H9 (cell line): Measurements from ENCODE around the gene VPS41. TPM values are rescaled to one million over a fixed set of nuclear protein-coding genes. Genes with fewer than 3 reads are reported as not detected.

Experiments
- DNase-seq: peaks from one replicate; pipeline ENCODE4 v3.0.0-alpha.2; 2017
- H2AFZ ChIP-seq: one replicate; pipeline ENCODE4 v1.6.1; 2013; ENCODE audit warnings: mild to moderate bottlenecking, low read length, control low read depth, moderate library complexity
- H2AK5ac ChIP-seq: 2 replicates; pipeline ENCODE4 v1.6.1; 2013; ENCODE audit warnings: low read length, control low read depth, mixed read lengths; ENCODE audit not compliant: insufficient read length
- H2BK120ac ChIP-seq: one replicate; pipeline ENCODE4 v1.6.1; 2013; ENCODE audit warnings: low read depth, mild to moderate bottlenecking, low read length, control low read depth, inconsistent platforms; ENCODE audit not compliant: poor library complexity, severe bottlenecking
- H2BK12ac ChIP-seq: 2 replicates; pipeline ENCODE4 v1.6.1; 2013; ENCODE audit warnings: low read length, control low read depth, mixed read lengths, low read depth; ENCODE audit not compliant: insufficient read length
- H2BK15ac ChIP-seq: 2 replicates; pipeline ENCODE4 v1.6.1; 2013; ENCODE audit warnings: low read depth, low read length, control low read depth
- H2BK20ac ChIP-seq: one replicate; pipeline ENCODE4 v1.6.1; 2013; ENCODE audit warnings: low read depth, mild to moderate bottlenecking, low read length, control low read depth, inconsistent platforms; ENCODE audit not compliant: poor library complexity, severe bottlenecking
- H2BK5ac ChIP-seq: 2 replicates; pipeline ENCODE4 v1.6.1; 2013; ENCODE audit warnings: low read length, control low read depth, mixed read lengths; ENCODE audit not compliant: insufficient read length
- H3K14ac ChIP-seq: 2 replicates; pipeline ENCODE4 v1.6.1; 2013; ENCODE audit warnings: low read length, control low read depth; ENCODE audit not compliant: insufficient read depth
- H3K18ac ChIP-seq: 2 replicates; pipeline ENCODE4 v1.6.1; 2013; ENCODE audit warnings: low read depth, mild to moderate bottlenecking, mixed read lengths, low read length, control low read depth; ENCODE audit not compliant: insufficient read length
- H3K23ac ChIP-seq: 2 replicates; pipeline ENCODE4 v1.6.1; 2013; ENCODE audit warnings: low read length, control low read depth, mixed read lengths, low read depth; ENCODE audit not compliant: insufficient read length
- H3K23me2 ChIP-seq: 2 replicates; pipeline ENCODE4 v1.6.1; 2013; ENCODE audit warnings: low read depth, mild to moderate bottlenecking, mixed read lengths, low read length, control low read depth; ENCODE audit not compliant: insufficient read length, poor library complexity, severe bottlenecking
- H3K27ac ChIP-seq: 2 replicates; pipeline ENCODE4 v1.5.1; 2013; ENCODE audit warnings: low read length, control low read depth, mixed read lengths, low read depth; ENCODE audit not compliant: insufficient read length
- H3K27me3 ChIP-seq: 2 replicates; pipeline ENCODE4 v1.6.1; 2013; ENCODE audit warnings: low read length, control low read depth, inconsistent platforms; ENCODE audit not compliant: insufficient read depth
- H3K4ac ChIP-seq: 2 replicates; pipeline ENCODE4 v1.6.1; 2013; ENCODE audit warnings: low read depth, mild to moderate bottlenecking, control low read depth, inconsistent platforms, low read length, moderate library complexity
- H3K4me1 ChIP-seq: 2 replicates; pipeline ENCODE4 v1.6.1; 2013; ENCODE audit warnings: low read length, control low read depth, inconsistent platforms; ENCODE audit not compliant: insufficient read depth
- H3K4me2 ChIP-seq: 2 replicates; pipeline ENCODE4 v1.6.1; 2013; ENCODE audit warnings: low read length, control low read depth, mixed read lengths; ENCODE audit not compliant: insufficient read length, insufficient read depth
- H3K56ac ChIP-seq: 2 replicates; pipeline ENCODE4 v1.6.1; 2013; ENCODE audit warnings: low read depth, mild to moderate bottlenecking, mixed read lengths, low read length, control low read depth; ENCODE audit not compliant: insufficient read length
- H3K79me1 ChIP-seq: 2 replicates; pipeline ENCODE4 v1.6.1; 2013; ENCODE audit warnings: low read depth, mild to moderate bottlenecking, moderate library complexity, low read length, control low read depth, inconsistent platforms; ENCODE audit not compliant: insufficient read depth, poor library complexity, severe bottlenecking
- H3K79me2 ChIP-seq: 2 replicates; pipeline ENCODE4 v1.6.1; 2013; ENCODE audit warnings: low read length, control low read depth, inconsistent platforms; ENCODE audit not compliant: insufficient read depth
- H3K9ac ChIP-seq: 2 replicates; pipeline ENCODE4 v1.6.1; 2013; ENCODE audit warnings: low read length, control low read depth, mixed read lengths; ENCODE audit not compliant: insufficient read length; ENCODE audit errors: extremely low read depth
- H3K9me3 ChIP-seq: one replicate; pipeline ENCODE4 v1.6.1; 2013; ENCODE audit warnings: low read depth, low read length, inconsistent platforms; ENCODE audit not compliant: control insufficient read depth
- H3T11ph ChIP-seq: one replicate; pipeline ENCODE4 v1.6.1; 2013; ENCODE audit warnings: mild to moderate bottlenecking, low read length, control low read depth, inconsistent platforms
- H4K20me1 ChIP-seq: one replicate; pipeline ENCODE4 v1.6.1; 2013; ENCODE audit not compliant: control insufficient read depth, insufficient read length, insufficient read depth
- H4K5ac ChIP-seq: 2 replicates; pipeline ENCODE4 v1.6.1; 2013; ENCODE audit warnings: low read depth, mild to moderate bottlenecking, mixed read lengths, low read length, control low read depth; ENCODE audit not compliant: insufficient read length
- H4K8ac ChIP-seq: replicated peaks from 2 replicates; pipeline ENCODE4 v1.6.1; 2013; ENCODE audit warnings: low read length, control low read depth, mixed read lengths, low read depth; ENCODE audit not compliant: insufficient read length
- H4K91ac ChIP-seq: 2 replicates; pipeline ENCODE4 v1.6.1; 2013; ENCODE audit warnings: low read depth, mild to moderate bottlenecking, moderate library complexity, mixed read lengths, low read length, control low read depth; ENCODE audit not compliant: insufficient read length
- H3K27ac Mint-ChIP-seq, 3 experiments: 2 replicates in 2 of 3; 3 replicates in 1 of 3; pipeline ENCODE4 v1.8.0; 2020 to 2021; ENCODE audit warnings: mixed read lengths in 3 of 3, mild to moderate bottlenecking in 1 of 3, moderate library complexity in 1 of 3
- H3K27me3 Mint-ChIP-seq: 2 replicates; pipeline ENCODE4 v1.8.0; 2021; ENCODE audit warnings: low read depth, mild to moderate bottlenecking, moderate library complexity, mixed read lengths
- H3K36me3 Mint-ChIP-seq, 3 experiments: 2 replicates in 2 of 3; 3 replicates in 1 of 3; pipeline ENCODE4 v1.8.0; 2020 to 2021; ENCODE audit warnings: low read depth in 3 of 3, mixed read lengths in 3 of 3; ENCODE audit not compliant: insufficient read depth in 1 of 3
- H3K4me1 Mint-ChIP-seq, 2 experiments: 2 replicates each; pipeline ENCODE4 v1.8.0; 2020; ENCODE audit warnings: mixed read lengths in 2 of 2
- H3K4me3 Mint-ChIP-seq, 2 experiments: 2 replicates in 1 of 2; 3 replicates in 1 of 2; pipeline ENCODE4 v1.8.0; 2020 to 2021; ENCODE audit warnings: mild to moderate bottlenecking in 2 of 2, mixed read lengths in 2 of 2, moderate library complexity in 1 of 2
- H3K9me3 Mint-ChIP-seq, 2 experiments: 2 replicates in 1 of 2; 3 replicates in 1 of 2; pipeline ENCODE4 v1.8.0; 2020; ENCODE audit warnings: mild to moderate bottlenecking in 2 of 2, mixed read lengths in 2 of 2, moderate library complexity in 1 of 2
- WGBS: extraction: QIAGEN DNeasy Blood & Tissue Kit; methylation state at CpG from one replicate; pipeline ENCODE4 v1.1.7; 2013; ENCODE audit warnings: missing lambda C conversion rate, low lambda C conversion rate, mixed read lengths; ENCODE audit not compliant: insufficient read length; ENCODE audit errors: extremely low coverage; 5-methylcytosine and 5-hydroxymethylcytosine counted together
- total RNA-seq: library from RNA; stranded (reverse); gene quantifications from 2 replicates; pipeline ENCODE4 v1.2.1, GENCODE V29; 2021
- TF ChIP-seq, protein P1 (sequence below): fragments of 200-600 bp; sonication (generic); conservative IDR thresholded peaks from 3 replicates; pipeline ENCODE4 v1.8.0; 2021; ENCODE audit warnings: antibody characterized with exemption, mild to moderate bottlenecking

VPS41 gene
- total RNA-seq, 1 experiment from 2014 or later, result 49.3 TPM

DNA sequence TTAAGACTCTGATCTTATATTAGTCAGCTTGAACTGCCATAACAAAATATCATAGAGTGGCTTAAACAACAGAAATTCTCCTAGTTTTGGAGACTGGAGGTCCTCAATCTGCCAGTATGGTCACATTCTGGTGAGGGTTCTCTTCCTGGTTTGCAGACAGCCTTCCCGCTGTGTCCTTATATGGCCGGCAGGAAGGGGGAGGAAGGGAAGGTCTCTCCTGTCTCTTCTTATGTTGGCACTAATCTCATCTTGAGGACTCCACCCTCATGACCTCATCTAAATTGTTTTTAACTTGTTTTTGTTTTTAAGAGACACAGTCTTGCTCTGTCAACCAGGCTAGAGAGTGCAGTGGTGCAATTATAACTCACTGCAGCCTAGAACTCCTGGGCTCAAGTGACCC, 53.1 kb downstream of the VPS41 start:
- H3K14ac ChIP-seq, result no peak overlapping the region
- H3T11ph ChIP-seq, result no peak overlapping the region
- H2AFZ ChIP-seq, result no peak overlapping the region
- no peaks in the 10 kb centered on the region for H3K9me3 ChIP-seq
- WGBS, result no CpG with 5 or more reads among the region's 2 CpGs
- no peaks in the 10 kb centered on the region for H3K4me1 ChIP-seq
- H3K56ac ChIP-seq, result no peak overlapping the region
- no peak overlapping the region for H4K91ac ChIP-seq
- no peak overlapping the region for H2BK20ac ChIP-seq
- H2AK5ac ChIP-seq, result no peak overlapping the region
- no peak overlapping the region for H2BK120ac ChIP-seq
- no peak overlapping the region for H3K18ac ChIP-seq
- H3K27me3 ChIP-seq, result no peaks in the 10 kb centered on the region
- H3K23me2 ChIP-seq, result no peaks in the 10 kb centered on the region
- H2BK15ac ChIP-seq, result no peak overlapping the region
- no peak overlapping the region for H3K4me3 Mint-ChIP-seq
- H3K4me1 Mint-ChIP-seq, result peaks cover 10 to 12% of the 10 kb centered on the region in 2 experiments
- no peak overlapping the region for H3K4ac ChIP-seq
- H3K79me2 ChIP-seq, result no peaks in the 10 kb centered on the region
- no peak overlapping the region for H3K23ac ChIP-seq
- H3K4me2 ChIP-seq, result no peak overlapping the region
- H3K27ac Mint-ChIP-seq, result no peak overlapping the region
- H3K9me3 Mint-ChIP-seq, result no peaks in the 10 kb centered on the region; a peak in 2 of 5 replicates
- no peaks in the 10 kb centered on the region for H3K27me3 Mint-ChIP-seq
- peaks cover 0 to 5% (median 4%) of the 10 kb centered on the region in 3 experiments; a peak in 5 of 7 replicates for H3K36me3 Mint-ChIP-seq
- no peak overlapping the region for H3K27ac ChIP-seq
- no peak overlapping the region for H3K9ac ChIP-seq
- no peaks in the 10 kb centered on the region for H3K79me1 ChIP-seq
- no peak overlapping the region for H2BK5ac ChIP-seq
- no peaks in the 10 kb centered on the region for H4K20me1 ChIP-seq
- TF ChIP-seq, protein P1, sequence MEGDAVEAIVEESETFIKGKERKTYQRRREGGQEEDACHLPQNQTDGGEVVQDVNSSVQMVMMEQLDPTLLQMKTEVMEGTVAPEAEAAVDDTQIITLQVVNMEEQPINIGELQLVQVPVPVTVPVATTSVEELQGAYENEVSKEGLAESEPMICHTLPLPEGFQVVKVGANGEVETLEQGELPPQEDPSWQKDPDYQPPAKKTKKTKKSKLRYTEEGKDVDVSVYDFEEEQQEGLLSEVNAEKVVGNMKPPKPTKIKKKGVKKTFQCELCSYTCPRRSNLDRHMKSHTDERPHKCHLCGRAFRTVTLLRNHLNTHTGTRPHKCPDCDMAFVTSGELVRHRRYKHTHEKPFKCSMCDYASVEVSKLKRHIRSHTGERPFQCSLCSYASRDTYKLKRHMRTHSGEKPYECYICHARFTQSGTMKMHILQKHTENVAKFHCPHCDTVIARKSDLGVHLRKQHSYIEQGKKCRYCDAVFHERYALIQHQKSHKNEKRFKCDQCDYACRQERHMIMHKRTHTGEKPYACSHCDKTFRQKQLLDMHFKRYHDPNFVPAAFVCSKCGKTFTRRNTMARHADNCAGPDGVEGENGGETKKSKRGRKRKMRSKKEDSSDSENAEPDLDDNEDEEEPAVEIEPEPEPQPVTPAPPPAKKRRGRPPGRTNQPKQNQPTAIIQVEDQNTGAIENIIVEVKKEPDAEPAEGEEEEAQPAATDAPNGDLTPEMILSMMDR, result no peak
- no peak overlapping the region for H2BK12ac ChIP-seq
- no peak for DNase-seq
- H4K8ac ChIP-seq, result no peak overlapping the region
- H4K5ac ChIP-seq, result no peak overlapping the region
